Measurements from ENCODE around the gene ING2. TPM values are rescaled to one million over a fixed set of nuclear protein-coding genes. Genes with fewer than 3 reads are reported as not detected.
"Not testable (repeated sequence)": the region's sequence is repeated elsewhere in the genome, so short reads cannot be mapped to it uniquely, and the experiment has no call there.

The ING2 gene
- total RNA-seq, 2 donors from 2014 or later: 3.0 to 7.9 TPM

DNA sequence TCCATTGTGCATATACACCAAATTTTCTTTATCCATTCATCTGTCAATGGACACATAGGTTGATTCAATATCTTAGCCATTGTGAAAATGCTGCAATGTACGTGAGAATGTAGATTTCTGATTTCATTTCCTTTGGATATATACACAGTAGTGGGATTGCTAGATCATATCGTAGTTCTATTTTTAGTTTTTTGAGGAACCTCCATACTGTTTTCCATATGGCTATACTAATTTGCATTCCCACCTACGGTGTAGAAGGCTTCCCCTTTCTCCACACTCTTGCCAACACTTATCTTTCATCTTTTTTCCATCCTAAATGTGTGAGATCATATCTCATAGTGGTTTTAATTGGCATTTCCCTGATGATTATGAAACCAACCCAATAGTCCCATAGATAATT, 43.4 kb downstream of the ING2 start:
- DNase-seq (ENCODE audit: low spot score): no peak
- Histone ChIP-seq H3K4me1 (ENCODE audit: control insufficient read depth in 1 of 2, low read depth in 2 of 2) (peaks cover 0 to 14% of the 10 kb centered on the region in 2 donors), H3K27me3 (replicated peaks; ENCODE audit: insufficient read depth) (no peaks in the 10 kb centered on the region), H3K9me3 (peaks cover 6% of the 10 kb centered on the region), H3K36me3 (no peaks in the 10 kb centered on the region), H3K4me3 (no peak overlapping the region), H3K27ac (no peak overlapping the region)
- TF ChIP-seq, protein P1, sequence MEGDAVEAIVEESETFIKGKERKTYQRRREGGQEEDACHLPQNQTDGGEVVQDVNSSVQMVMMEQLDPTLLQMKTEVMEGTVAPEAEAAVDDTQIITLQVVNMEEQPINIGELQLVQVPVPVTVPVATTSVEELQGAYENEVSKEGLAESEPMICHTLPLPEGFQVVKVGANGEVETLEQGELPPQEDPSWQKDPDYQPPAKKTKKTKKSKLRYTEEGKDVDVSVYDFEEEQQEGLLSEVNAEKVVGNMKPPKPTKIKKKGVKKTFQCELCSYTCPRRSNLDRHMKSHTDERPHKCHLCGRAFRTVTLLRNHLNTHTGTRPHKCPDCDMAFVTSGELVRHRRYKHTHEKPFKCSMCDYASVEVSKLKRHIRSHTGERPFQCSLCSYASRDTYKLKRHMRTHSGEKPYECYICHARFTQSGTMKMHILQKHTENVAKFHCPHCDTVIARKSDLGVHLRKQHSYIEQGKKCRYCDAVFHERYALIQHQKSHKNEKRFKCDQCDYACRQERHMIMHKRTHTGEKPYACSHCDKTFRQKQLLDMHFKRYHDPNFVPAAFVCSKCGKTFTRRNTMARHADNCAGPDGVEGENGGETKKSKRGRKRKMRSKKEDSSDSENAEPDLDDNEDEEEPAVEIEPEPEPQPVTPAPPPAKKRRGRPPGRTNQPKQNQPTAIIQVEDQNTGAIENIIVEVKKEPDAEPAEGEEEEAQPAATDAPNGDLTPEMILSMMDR (IDR thresholded peaks at IDR 0.05): no peak
- no peak for ATAC-seq (ENCODE audit: insufficient number of reproducible peaks, low FRiP score, low read depth)

DNA sequence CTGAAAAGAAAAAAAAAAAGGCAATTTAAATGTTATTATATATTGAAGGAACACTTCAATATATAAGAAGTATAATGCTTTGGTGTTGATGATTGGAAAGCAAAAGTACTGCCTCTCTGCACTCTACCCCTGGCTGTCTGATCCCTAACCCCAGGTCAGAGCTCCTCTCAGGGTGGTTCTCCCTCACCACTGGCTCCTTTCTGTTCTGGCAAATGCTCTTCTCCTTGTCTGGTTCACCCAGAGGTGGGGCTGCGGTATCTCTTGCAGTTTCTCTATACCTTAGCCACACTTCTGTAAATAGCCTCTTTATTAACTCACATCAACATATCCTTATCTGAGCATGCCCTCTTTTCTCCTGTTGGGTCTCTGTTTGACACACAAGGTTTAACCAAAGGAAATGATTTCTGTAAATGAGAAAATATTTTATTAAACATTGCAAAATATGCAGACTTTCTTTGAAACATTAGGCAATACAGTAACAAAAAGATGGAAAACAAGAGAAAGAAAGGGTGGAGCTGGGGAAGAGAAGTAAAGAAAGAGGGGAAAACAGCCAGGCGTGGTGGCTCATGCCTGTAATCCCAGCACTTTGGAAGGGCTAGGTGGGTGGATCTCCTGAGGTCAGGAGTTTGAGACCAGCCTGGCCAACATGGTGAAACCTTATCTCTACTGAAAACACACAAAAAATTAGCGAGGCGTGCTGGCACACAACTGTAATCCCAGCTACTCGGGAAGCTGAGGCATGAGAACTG, 45.7 kb downstream of the ING2 start:
- TF ChIP-seq, protein P1 (IDR thresholded peaks at IDR 0.05): no peak
- Histone ChIP-seq H3K9me3 (no peaks in the 10 kb centered on the region), H3K4me1 (ENCODE audit: control insufficient read depth in 1 of 2, low read depth in 2 of 2) (peaks cover 0 to 14% of the 10 kb centered on the region in 2 donors), H3K4me3 (no peak overlapping the region), H3K27me3 (replicated peaks; ENCODE audit: insufficient read depth) (no peaks in the 10 kb centered on the region), H3K27ac (no peak overlapping the region), H3K36me3 (no peaks in the 10 kb centered on the region)
- ATAC-seq (ENCODE audit: insufficient number of reproducible peaks, low FRiP score, low read depth) (no peak), DNase-seq (ENCODE audit: low spot score) (no peak)

DNA sequence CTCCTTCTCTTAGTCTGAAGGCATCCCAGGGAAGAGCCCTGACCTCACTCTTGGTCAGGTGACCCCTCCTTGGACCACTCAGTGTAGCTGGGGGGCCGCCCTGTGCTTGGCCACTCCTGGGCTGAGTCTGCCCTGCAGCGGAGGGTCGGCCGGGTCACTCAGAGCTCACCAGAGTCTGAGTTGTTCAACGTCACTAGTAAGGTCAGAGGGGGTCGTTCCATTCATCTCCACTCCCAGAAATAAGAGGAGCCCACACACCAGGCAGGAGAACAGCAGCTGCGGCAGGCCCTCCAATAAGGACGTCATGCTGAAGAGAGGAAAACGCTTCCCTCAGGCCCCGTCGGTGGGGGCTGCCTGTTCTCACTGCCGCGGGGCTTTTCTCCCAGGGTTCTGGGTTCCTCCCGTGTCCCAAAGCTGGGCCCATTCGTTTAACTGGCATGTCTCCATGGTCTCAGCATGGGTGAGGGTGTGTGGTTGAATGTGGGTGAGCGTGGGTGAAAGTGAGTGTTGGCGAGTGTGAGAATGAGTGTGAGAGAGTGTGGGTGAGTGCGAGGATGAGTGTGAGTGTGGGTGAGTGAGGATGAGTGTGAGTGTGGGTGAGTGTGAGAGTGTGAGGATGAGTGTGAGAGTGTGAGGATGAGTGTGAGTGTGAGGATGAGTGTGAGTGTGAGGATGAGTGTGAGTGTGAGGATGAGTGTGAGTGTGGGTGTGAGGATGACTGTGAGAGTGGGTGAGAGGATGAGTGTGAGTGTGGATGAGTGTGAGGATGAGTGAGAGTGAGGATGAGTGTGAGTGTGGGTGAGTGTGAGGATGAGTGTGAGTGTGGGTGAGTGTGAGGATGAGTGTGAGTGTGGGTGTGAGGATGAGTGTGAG, 47.7 kb downstream of the ING2 start:
- ATAC-seq (ENCODE audit: insufficient number of reproducible peaks, low FRiP score, low read depth) (no peak), DNase-seq (ENCODE audit: low spot score) (no peak)
- TF ChIP-seq, protein P1 (IDR thresholded peaks at IDR 0.05): no peak
- H3K9me3 ChIP-seq: no peaks in the 10 kb centered on the region
- H3K27me3 ChIP-seq (replicated peaks; ENCODE audit: insufficient read depth): no peaks in the 10 kb centered on the region
- peaks cover 0 to 14% of the 10 kb centered on the region in 2 donors for H3K4me1 ChIP-seq (ENCODE audit: control insufficient read depth in 1 of 2, low read depth in 2 of 2)
- H3K36me3 ChIP-seq: no peaks in the 10 kb centered on the region
- H3K27ac ChIP-seq: no peak overlapping the region
- no peak overlapping the region for H3K4me3 ChIP-seq

DNA sequence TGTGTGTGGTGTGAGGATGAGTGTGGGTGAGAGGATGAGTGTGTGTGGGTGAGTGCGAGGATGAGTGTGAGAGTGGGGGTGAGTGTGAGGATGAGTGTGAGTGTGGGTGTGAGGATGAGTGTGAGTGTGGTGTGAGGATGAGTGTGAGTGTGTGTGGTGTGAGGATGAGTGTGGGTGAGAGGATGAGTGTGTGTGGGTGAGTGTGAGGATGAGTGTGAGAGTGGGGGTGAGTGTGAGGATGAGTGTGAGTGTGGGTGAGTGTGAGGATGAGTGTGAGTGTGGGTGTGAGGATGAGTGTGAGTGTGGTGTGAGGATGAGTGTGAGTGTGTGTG, 48.3 kb downstream of the ING2 start:
- H3K27ac ChIP-seq; ATAC-seq (ENCODE audit: insufficient number of reproducible peaks, low FRiP score, low read depth); H3K27me3 ChIP-seq (replicated peaks; ENCODE audit: insufficient read depth); DNase-seq (ENCODE audit: low spot score); H3K36me3 ChIP-seq; H3K4me3 ChIP-seq; H3K9me3 ChIP-seq: not testable (repeated sequence)
- H3K4me1 ChIP-seq (ENCODE audit: control insufficient read depth in 1 of 2, low read depth in 2 of 2): peaks cover 0 to 14% of the 10 kb centered on the region in 2 donors

DNA sequence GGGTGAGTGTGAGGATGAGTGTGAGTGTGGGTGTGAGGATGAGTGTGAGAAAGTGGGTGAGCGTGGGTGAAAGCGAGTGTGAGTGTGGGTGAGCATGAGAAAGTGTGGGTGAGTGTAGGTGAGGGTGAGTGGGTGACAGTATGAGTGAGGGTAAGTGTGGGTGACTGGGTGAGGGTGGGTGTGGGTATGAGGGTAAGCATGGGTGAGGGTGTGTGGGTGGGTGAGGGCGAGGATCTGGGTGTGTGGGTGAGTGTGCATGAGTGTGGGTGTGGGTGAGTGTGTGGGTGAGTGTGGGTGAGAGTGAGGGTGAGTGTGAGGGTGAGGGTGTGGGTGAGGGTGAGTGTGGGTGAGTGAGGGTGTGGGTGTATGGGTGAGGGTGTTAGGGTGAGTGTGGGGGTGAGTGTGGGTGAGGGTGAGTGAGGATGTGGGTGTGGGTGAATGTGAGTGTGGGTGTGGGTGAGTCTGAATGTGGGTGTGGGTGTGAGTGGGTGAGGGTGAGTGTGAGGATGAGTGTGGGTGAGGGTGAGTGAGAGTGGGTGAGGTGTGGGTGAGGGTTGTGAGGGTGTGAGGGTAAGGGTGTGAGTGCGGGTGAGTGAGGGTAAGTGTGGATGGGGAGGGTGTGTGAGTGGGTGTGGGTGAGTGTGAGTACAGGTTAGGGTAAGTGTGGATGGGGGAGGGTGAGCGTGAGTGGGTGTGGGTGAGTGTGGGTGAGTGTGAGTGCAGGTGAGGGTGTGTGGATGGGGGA, 48.9 kb downstream of the ING2 start:
- no peaks in the 10 kb centered on the region for H3K9me3 ChIP-seq

More for the DNA sequence above, 48.9 kb downstream of the ING2 start:
- Histone ChIP-seq H3K4me3 (no peak overlapping the region), H3K36me3 (no peaks in the 10 kb centered on the region), H3K27me3 (replicated peaks; ENCODE audit: insufficient read depth) (no peaks in the 10 kb centered on the region), H3K27ac (no peak overlapping the region), H3K4me1 (ENCODE audit: control insufficient read depth in 1 of 2, low read depth in 2 of 2) (peaks cover 0 to 14% of the 10 kb centered on the region in 2 donors)
- TF ChIP-seq, protein P1 (IDR thresholded peaks at IDR 0.05): no peak
- DNase-seq (ENCODE audit: low spot score) (no peak), ATAC-seq (ENCODE audit: insufficient number of reproducible peaks, low FRiP score, low read depth) (no peak)
